GM21526 (cell line): ENCODE data around the gene RHOB.

ENCODE experiments used
- ATAC-seq: cut with Tn5 transposase; IDR thresholded peaks from one replicate; pipeline ENCODE4 v1.9.1; 2021; ENCODE audit warnings: moderate library complexity; ENCODE audit not compliant: unreplicated experiment, low FRiP score

The RHOB gene

DNA sequence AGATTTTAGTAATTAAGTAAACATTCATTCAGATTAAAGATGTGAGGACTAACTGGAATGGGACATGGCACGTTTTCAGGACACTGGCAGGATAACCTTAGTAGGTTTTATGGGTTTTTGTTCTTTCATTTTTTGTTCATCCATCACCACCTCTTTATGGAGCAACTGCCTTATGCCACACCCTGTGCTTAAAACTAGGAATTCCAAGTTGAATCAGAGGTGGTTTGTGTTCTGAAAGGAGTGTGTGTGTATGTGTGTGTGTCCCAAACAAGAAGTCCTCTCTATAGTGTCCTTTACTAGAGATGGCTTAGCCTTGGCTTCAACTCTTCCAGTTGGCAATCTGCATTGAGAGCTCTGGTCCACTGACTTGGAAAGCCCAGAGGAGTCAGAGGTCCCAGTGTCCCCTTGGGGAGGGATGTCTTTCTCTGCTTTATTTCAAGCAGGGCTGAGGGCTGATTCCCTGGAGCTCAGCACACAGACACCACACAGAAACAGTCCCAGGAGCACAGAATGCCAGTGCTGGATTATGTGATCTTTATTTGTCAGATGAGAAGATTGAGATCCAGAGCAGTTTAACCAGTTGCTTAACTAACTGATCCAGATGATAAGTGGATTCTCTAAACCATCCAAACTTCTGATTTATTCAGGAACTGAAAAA lies 25.2 kb downstream of the RHOB start:
- ATAC-seq: no peak

DNA sequence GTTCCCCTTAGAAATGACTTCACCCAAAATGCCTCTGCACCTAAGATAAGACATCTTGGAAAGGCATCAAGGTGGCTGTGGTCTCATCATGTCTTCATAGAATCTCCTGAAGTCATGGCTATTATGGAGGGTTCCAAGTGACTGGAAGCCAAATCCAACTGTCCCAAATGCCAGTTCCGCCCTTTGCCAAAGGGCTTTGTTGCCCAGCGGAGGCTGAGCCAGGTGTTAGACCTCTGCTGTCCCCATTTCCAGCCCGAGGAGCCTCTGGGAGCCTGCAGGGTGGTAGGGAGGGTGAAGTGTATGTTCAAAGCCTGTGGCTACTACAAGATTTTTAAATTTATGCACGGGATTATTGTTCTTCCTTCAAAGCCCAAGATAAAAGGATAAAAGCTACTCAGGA lies 25.7 kb downstream of the RHOB start:
- no peak for ATAC-seq

DNA sequence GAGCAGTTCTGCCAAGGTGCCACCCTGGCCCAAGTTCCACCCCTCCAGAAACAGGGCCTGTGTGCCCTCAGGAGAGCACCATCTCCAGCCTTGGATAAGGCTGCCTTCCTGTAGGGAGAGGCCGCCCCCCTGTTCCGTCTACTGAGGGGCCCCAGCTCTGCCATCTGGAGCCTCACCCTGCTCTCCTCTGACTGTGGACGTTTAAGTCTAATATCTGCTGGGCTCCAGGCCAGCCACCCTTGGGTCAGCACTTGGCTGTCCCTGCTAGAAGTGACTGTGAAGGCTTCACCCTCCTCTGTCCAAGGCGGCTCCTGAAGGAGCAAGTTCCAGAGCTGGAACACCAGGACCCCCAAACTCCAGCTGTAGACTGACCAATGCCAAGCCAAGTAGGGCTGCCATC lies 26.3 kb downstream of the RHOB start:
- no peak for ATAC-seq

DNA sequence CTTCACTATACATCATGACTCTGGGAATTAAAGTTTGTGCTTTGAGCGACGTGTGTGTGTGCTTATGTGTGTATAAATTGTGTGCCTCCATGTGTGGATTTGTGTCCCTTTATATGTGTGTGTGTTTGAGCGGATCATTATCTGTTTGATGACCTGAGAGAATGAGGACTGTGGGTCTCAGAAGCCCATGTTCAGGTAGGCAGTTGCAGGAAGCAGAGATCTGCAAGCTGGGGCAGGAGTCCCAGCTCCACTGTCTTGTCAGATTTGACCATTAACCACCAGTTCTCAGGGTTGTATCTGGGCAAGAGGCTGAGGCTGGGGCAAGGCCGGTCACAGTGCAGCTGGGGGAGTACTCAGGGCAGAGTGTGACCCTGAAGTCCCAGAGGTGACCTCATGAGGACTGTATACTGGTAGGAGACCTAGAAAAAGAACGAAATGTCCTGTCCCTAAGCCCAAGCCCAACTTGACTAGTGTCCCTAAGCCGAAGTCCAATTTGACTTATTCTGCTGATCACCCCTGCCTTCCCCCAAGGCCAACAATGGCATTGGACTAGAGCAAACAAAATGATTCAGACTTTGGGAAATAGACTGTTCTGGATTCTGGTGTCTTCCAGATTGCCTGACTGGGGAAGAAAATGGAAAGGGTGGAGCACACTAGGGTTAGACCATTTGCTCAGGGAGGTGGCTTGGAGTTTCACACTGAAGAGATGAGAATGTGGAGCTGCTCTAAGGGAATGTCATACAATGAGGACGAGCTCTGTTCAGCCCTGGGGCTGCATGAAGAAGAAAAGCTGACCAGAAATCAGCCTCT lies 28.1 kb downstream of the RHOB start:
- ATAC-seq: no peak

DNA sequence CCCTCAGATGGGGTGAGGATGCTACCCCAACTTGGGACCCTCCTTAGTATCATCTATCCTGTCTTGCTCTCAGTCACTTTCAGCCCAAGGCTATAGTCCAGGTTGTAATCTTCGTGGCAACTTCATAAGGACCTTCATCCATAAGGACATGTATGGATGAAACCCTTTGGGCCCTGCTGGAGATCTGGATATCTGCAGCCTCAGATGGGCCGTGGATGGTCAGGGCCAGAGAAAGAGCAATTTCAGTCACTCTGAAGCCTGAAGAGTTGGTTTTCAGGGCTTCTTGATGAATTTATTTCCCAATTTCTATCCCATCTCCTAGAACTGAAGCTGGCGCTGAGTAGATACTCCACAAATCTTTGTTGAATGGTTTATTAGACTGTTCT lies 28.7 kb downstream of the RHOB start:
- no peak for ATAC-seq

DNA sequence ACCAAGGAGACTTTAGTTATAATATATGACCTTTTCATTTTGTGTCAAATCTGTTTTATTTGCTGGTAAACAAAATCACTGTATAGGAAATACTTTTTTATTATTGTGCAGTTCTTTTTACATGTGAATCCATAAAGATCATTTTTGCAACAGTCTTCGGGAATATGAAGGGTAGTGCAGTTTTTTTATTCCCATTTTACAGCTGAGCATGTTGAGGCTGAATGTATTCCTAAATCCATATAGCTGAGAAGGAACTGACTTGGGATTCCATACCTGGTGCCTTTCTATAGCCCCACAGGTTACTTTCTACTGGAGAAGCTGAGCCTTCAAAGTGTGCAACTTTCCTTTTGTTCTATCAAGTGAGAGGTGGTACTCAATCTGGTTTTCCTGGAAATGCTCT lies 29.6 kb downstream of the RHOB start:
- ATAC-seq: no peak

DNA sequence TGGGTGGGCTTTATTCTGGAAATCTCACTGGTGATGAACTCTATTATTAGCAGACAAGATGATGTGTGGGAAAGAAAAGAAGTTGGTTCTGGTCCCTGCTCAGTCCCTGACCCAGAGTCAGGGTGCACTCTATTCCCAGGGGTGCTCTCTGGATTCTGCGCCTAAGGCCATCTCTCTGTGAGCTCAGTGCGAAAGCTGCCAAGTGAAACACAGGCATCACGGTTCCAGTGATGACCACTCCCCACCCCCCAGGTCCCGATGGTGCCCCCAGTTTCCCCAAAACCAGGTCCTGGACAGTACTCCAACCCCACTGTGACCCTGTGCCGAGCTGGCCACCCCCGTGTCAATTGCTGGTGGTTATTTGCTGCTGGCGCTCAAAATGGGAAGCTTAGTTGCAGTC lies 30.1 kb downstream of the RHOB start:
- no peak for ATAC-seq

DNA sequence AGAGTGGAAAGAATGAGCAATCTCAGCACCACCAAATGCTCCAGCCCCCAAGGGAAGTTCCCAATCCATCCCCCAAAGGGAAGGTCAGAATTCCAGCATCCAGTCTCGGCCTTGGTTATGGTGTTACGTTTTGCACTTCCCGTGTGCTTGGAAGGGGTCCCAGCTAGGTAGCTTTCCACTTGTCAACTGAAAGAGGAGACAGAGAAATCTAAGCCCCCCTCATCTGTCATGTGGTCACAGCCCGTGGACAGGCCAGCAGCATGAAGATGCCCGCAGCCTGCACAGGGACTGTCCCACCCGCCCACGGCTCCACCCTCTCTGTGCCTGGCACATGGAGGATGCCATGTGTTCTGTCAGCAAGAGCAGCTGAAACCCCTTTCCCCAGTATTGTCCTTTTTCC lies 32.1 kb downstream of the RHOB start:
- no peak for ATAC-seq

DNA sequence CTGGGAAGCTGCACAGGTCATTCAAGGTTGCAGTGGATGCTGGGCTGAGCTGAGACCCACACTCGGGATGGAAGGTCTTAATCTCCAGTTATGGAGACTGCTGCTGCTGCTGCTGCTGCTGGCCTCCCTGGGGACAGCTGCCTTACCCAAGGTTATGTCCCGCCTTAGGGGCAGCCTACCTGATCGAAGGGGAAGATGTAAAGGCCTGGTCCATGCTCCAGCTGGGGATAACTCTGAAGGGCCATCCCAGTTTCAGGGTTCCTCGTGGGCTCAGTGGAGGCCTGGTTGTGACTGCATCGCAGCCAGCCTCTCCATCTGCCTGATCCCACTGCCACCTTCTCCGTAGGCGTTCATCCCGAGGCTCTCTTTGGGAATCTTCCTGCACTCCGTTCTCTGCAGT lies 33.0 kb downstream of the RHOB start:
- no peak for ATAC-seq

DNA sequence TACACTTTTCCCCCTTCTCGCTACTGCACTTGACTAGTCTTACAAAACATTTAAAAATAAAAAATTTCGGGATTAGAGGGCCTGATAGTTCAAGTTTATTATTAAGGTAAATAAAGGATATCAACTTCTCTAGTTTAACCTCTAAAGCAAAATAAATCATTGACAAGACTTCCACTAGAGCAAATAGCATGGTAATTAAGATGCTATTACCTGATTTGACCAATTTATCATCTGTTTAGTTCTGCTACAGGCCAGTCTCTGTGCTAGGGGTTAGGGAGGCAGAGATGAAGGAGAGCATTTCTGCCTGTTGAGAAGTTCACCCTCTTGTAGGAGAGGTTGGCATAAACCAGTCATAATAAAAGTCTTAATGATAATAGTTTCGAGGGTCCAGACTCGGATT lies 34.0 kb downstream of the RHOB start:
- no peak for ATAC-seq

DNA sequence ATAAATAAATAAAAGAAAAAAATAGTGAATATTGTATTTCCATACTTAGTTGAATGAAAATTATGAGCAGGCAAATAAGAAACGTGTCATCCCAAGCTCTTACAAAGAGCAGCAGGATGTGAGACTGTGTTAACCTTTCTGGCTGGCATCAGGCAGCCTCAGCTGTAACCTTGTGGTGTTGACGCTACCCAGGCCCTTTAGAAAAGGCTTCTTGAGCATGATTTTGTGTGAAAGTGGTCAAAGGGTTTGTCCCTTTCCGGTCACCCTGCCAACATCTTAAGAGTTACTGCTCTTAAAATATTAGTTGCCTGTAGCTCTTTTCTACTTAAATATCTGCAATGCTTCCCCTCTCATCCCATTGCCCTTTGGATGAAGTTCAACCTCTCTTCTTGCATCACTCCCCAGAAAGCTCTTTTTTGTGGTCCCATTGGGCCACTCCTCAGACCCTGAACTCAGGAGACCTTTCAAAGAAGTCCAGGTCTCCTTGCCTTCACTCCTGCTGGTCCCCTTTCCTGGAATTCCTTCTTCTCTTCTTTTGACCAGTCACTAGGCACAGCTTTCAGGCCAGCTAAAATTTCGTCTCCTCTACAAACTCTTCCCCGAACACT lies 35.0 kb downstream of the RHOB start:
- no peak for ATAC-seq

DNA sequence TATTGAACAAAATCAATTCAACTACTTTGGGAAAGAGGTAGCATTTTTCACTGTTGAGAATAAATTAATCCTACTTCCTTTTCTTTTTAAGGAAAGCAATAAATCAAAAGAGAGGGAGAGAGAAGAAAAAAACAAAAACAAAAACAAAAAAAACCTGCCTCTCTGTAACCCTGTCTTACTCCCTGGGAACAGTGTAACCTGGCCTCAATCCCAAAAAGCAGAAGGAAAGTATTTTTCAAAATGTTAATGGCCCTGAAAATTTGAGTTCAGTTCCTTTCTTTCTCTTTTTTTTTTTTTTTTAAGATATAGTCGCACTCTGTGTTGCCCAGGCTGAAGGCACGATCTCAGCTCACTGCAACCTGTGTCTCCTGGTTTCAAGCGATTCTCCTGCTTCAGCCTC lies 35.9 kb downstream of the RHOB start:
- ATAC-seq: no peak

DNA sequence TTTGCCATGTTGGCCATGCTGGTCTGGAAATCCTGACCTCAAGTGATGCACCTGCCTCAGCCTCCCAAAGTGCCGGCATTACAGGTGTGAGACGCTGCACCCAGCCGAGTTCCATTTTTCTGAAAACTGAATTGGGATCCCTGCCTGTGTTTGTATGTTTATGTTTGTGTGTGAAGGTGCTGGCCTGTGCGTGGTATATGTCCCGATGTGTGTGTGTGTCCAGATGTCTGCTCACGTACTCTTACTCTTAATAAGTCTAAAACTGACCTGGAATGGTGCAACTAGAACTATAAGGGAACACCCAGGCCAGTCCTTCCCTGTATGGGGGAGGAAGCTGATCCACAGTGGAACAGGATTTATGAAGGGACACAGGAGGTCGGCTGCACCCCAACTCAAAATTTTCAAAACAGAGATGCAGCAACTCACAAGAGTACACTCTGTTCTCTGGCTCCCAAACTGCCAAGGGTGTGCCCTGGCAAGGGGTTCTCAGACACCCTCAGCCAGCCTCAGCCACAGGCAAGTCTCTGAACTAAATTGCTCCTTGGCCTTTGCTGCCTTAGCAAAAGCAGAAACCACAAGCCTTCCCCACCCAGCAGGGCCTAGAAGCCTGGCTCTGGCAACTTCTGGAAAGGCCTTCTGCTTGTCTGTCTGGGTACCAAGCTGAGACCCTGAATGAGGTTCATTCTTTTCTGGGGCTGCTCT lies 36.5 kb downstream of the RHOB start:
- no peak for ATAC-seq

DNA sequence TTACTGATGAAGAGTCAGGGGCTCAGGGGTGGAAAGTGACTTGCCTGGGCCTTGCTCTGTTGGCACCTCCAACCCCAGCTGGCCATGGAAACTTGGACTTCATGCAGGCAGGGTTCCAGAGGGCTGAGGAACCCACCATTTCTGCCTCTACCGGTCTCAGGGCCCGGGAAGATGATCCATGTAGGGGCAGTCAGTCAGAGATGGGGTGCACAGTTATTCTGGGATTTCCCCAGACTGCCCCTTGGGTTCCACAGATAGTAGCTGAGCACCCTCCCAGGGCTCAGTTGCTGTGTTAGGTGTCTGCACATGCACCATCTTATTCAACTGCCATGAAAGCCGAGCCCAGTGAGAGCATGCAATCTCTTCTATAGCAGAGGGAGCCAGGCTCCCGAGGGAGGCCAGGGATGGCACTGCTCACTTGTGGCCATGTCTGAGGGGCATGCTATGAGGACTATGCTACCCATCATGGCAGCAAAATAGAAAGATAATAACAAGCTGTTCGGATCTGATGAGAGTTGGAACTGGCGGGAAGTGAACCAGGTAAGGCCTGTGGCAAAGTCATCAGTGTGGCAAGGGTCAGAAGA lies 37.3 kb downstream of the RHOB start:
- no peak for ATAC-seq

DNA sequence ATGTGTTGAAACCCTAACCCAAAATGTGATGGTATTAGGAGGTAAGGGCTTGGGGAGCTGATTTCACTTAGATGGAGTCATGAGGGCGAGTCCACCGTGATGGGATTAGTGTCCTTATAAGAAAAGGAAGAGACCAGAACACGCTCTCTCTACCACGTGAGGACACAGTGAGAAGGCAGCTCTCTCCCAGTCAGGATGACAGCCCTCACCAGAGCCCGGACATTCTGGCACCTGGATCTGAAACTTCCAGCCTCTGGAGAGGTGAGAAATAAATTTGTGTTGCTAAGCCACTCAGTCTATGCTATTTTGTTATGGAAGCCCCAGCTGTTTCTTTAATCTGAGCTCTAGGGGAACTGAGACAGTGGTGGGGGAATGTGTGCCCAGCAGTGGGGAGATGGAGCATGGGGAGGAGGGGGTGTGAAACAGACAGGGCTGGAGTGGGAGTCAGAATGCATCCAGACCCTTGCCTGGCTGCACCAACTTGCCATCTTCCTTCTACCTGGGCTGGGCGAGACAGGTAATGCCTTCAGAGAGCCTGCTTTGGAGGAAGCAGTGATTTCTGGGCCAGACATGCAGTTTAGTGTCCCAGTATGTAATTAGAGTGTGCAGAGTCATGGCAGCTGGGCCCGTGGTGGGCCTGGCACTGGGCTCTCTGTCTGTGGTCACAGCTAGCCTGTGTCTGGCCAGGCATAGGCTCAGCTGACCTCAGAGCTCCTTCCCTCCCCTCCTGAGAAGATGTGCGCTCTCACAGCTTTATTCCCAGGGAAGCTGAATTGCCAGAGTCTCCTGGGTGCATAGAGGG lies 38.1 kb downstream of the RHOB start:
- ATAC-seq: no peak

DNA sequence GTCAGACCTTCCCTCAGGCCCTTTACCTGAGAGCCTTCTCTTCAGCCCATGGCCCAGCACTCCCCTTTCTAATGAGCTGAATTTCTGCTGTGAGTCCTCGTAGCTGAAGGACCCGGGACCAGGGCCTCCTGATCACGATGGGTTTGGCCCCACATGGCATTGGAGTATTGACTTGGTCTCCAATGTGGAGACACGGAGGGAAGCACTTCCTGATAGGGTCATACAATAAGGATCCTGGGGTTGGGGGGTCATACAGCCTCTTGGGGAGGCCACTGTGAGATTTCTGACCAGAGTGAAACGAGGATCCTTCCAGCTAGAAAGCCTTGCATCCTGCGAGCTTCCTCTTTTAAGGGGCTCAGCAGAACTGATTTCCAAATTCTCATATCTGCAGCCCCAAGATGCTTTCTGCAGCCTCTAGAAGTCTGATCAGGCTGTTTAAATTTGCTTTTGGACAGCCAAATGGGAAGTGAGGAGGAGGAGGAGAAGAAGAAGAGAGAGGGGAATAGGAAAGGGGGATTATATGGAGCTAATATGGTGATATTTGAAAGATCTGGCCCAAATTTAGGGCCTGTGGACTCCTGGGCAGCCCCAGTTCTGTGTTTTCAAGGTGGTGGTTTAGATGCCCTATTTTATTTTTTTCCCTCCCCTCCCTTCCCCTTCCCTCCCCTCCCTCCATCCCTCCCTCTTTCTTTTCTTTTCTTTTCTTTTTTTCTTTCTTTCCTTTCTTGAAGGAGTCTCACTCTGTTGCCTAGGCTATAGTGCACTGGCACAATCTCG lies 38.9 kb downstream of the RHOB start:
- ATAC-seq: no peak

DNA sequence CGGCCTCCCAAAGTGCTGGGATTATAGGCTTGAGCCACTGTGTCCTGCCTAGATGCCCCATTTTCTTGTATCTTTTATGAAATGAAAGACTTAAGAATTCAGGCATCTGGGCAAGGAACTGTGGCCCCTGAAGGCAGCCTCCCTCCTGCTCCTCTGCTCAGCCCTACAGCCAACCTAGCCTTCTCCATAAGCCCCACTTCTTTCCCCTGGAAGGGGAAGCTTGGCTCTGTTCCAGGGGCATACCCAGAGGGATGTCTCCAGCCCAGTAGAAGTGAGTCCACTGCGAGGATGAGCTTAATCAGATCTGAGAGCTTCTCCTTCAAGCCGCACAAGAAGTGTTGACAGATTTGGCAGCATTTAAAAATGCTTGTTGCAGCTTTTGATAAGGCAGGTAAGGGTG lies 39.7 kb downstream of the RHOB start:
- no peak for ATAC-seq

DNA sequence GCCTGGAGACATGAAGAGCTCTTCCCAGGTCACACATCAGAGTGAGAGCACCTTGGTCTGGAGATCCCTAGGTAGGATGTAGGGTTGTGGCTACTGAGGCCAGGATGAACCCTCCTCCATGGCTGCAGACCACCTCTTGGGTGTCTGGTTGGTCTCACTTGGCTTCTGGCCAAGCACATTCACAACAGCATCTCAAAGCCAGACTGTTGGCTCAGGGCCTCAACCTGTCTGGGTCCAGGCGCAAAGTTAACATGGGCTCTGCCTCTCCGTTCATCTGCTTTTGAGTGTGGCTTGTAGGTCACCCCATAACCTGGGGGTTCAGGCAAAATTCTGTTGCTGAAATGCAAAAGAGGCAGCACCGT lies 40.1 kb downstream of the RHOB start:
- ATAC-seq: no peak

DNA sequence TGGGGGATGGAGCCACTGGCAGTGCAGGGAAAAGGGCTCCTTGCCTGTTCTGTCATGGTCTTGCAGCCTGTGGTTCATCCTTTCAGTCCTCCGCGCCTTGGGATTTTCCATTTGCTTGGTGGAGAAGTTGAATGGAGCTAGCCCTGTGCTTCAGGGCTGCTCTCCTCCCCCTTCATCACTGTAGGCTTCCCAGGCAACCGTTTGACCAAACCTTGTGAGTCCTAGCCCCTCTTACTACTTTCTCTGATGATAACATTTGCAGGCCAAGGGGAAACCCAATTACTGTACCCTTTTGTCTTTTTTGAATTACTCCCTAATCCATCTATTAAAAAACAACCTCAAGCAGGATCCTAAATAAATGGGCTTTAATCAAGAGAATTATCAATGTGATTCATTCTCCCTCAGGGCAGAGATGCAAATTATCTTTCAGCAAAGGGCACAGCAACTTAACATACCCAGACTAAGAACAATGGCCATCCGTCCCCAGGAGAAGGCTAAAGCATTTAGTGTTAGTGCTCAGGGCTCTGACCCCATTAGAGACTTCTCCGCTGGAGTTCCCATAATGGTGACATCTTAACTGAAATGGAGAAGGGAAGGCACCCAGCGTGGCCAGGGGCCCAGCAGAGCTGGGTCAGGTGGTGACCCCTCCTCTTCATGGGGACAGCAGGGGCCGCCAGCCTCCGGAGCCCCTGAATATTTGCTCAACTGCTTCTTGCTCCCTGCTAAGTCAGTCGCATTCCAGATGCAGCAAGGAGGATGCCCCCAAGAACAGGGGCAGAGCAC lies 40.7 kb downstream of the RHOB start:
- no peak for ATAC-seq
